AG04450 (cell line): ENCODE results near the gene LHFPL2. TPM values are rescaled to one million over a fixed set of nuclear protein-coding genes. Genes with fewer than 3 reads are reported as not detected.
A peak's percentile ranks its signal among the peaks of the same experiment; 100 is the strongest.

Experiments used
- CTCF ChIA-PET: fragments of 300-600, 350-600 bp; formaldehyde crosslinking; extraction: SDS; loops from one replicate; lab custom pipeline; 2022; ENCODE audit warnings: antibody characterized with exemption, inconsistent platforms; lab: Charles Lee
- POLR2A ChIA-PET: fragments of 350-600 bp; formaldehyde crosslinking; extraction: SDS; loops from one replicate; lab custom pipeline; 2021; ENCODE audit warnings: antibody characterized with exemption, inconsistent platforms; lab: Yijun Ruan, JAX
- DNase-seq: peaks from one replicate; pipeline ENCODE4 v3.0.0-alpha.2; 2011; ENCODE audit warnings: low read depth, low spot score
- H3K27ac ChIP-seq: one replicate; pipeline ENCODE4 v1.5.1; 2012; ENCODE audit warnings: low read depth, low read length, control low read depth
- H3K27me3 ChIP-seq: one replicate; pipeline ENCODE4 v1.6.0; 2012; ENCODE audit warnings: low read length; ENCODE audit not compliant: control insufficient read depth, insufficient read depth
- H3K4me3 ChIP-seq: 2 replicates; pipeline ENCODE4 v1.5.1; 2011; ENCODE audit warnings: mild to moderate bottlenecking, low read depth, low read length, control low read depth
- H3K9me3 ChIP-seq: 2 replicates; pipeline ENCODE4 v1.5.1; 2012; ENCODE audit warnings: low read length; ENCODE audit not compliant: control insufficient read depth, insufficient read depth
- CTCF ChIP-seq: IDR thresholded peaks from 2 replicates; pipeline ENCODE4 v1.5.1; 2011; ENCODE audit warnings: low read depth, low read length, control low read depth, inconsistent platforms
- polyA plus RNA-seq: library from polyadenylated mRNA; depleted of rRNA; stranded (reverse); fragments of >200 nt; gene quantifications from 2 replicates; pipeline ENCODE4 v1.2.3, GENCODE V29; 2011

The LHFPL2 gene
- polyA plus RNA-seq, 1 experiment, result 20.1 TPM

- CTCF ChIA-PET, result no interaction called here
- POLR2A ChIA-PET, result interaction anchor here (2.0 kb wide), 1 partner anchor 45 kb away, joined by 5 read pairs; no protein-coding TSS in a partner anchor
These were observed 99.5 kb downstream of the LHFPL2 start for GRCh38 chr5:78549043-78549442.

GRCh38 chr5:78547731-78548615 lies 100.6 kb downstream of the LHFPL2 start:
- Histone ChIP-seq H3K4me3 (no peak overlapping the region), H3K9me3 (no peaks in the 10 kb centered on the region), H3K27ac (peak overlapping the region; percentile 92), H3K27me3 (no peaks in the 10 kb centered on the region)
- ChIA-PET CTCF (interaction anchor here (0.6 kb wide), 1 partner anchor 102 kb away, joined by 4 read pairs; no protein-coding TSS in a partner anchor), POLR2A (interaction anchor here (2.0 kb wide), 1 partner anchor 46 kb away, joined by 5 read pairs; no protein-coding TSS in a partner anchor)
- no peak for DNase-seq
- no peak for TF ChIP-seq CTCF

More at GRCh38 chr5:78549043-78549442, 99.5 kb downstream of the LHFPL2 start:
- Histone ChIP-seq H3K27ac (no peak overlapping the region), H3K9me3 (no peaks in the 10 kb centered on the region; the same call in 1 of the 2 replicates), H3K27me3 (no peaks in the 10 kb centered on the region), H3K4me3 (no peak overlapping the region)
- TF ChIP-seq CTCF, result no peak
- DNase-seq, result no peak

GRCh38 chr5:78547183-78547582 lies 101.4 kb downstream of the LHFPL2 start:
- Histone ChIP-seq H3K4me3 (no peak overlapping the region), H3K27me3 (no peaks in the 10 kb centered on the region), H3K27ac (peak overlapping the region; percentile 92), H3K9me3 (no peaks in the 10 kb centered on the region)
- TF ChIP-seq CTCF, result no peak
- no peak for DNase-seq
- CTCF ChIA-PET, result no interaction called here
- POLR2A ChIA-PET, result interaction anchor here (2.0 kb wide), 1 partner anchor 47 kb away, joined by 5 read pairs; no protein-coding TSS in a partner anchor

GRCh38 chr5:78546276-78546996 lies 102.1 kb downstream of the LHFPL2 start:
- POLR2A ChIA-PET, result no interaction called here
- CTCF ChIA-PET, result no interaction called here
- DNase-seq, result no peak
- Histone ChIP-seq H3K9me3 (no peaks in the 10 kb centered on the region), H3K27ac (peak overlapping the region; percentile 92), H3K4me3 (no peak overlapping the region), H3K27me3 (no peaks in the 10 kb centered on the region)
- TF ChIP-seq CTCF, result no peak

GRCh38 chr5:78545406-78545805 lies 103.2 kb downstream of the LHFPL2 start:
- H3K27ac ChIP-seq, result no peak overlapping the region
- CTCF ChIA-PET, result no interaction called here
- H3K27me3 ChIP-seq, result no peaks in the 10 kb centered on the region
- H3K4me3 ChIP-seq, result no peak overlapping the region
- POLR2A ChIA-PET, result no interaction called here
- DNase-seq, result no peak
- TF ChIP-seq CTCF, result no peak
- H3K9me3 ChIP-seq, result no peaks in the 10 kb centered on the region
